ENCODE data around the gene DAPK1.
A peak's percentile ranks its signal among the peaks of the same experiment; 100 is the strongest.

The DAPK1 gene

GRCh38 chr9:87570000-87570908, 72.6 kb downstream of the DAPK1 start:
- DNase-seq = no peak

- no peak for DNase-seq
These were observed 75.1 kb downstream of the DAPK1 start for GRCh38 chr9:87572719-87573118.

GRCh38 chr9:87573841-87574342, 76.2 kb downstream of the DAPK1 start:
- no peak for DNase-seq

DNA sequence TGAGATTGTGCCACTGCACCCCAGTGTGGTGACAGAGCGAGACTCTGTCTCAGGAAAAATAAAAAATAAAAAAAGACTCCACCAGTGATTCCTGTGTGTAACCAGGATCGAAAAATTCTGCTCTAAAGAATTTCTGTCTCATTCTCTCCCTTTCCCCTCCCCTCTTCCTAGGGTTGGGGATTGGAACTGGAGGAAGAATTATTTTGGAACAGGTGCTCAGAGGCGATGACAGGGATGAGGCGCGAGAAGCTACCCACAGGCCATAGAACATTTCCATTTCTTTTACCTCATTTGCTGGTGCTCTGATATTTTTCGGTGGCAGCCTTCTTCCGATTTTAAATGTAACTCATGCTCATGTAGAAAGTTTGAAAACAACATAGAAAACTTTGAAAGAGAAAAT, 80.1 kb downstream of the DAPK1 start:
- no peak for DNase-seq

- DNase-seq = peak; percentile 40
These were observed 81.0 kb downstream of the DAPK1 start for GRCh38 chr9:87578625-87579024.

DNA sequence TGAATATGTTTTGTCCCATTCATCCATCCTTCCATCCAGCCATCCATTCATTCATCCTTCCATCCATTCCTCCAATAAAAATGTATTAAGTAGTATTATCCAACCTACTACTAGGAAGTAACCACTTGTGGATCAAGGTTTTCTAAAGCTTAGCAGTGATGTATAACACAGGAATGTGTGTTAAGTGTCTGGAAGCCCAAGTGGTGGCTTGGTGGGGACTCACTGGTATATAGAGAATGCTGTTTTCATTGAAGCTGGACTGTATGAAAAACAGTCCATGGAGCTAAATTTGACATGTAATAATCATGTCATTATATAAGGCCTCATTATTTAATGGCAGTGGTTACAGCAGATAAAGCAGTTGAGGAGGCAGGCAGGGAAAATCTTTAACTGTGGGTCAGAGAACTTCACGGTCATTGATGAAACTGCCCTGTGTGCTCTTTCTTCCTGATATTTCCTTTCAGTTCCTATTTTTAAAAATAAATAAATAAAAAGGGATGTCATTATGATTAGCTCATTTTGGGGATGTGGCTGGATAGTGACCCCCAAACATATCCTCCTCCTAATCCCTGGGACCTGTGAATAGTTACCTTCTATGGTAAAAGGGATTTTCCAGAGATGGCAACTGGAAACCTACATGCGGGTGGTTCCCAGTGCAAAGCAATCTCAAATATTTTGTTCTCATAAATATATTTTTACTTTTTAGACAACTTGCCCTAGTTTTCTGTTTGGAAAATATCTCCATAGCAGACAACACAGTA, 82.3 kb downstream of the DAPK1 start:
- DNase-seq = peak; percentile 79

DNA sequence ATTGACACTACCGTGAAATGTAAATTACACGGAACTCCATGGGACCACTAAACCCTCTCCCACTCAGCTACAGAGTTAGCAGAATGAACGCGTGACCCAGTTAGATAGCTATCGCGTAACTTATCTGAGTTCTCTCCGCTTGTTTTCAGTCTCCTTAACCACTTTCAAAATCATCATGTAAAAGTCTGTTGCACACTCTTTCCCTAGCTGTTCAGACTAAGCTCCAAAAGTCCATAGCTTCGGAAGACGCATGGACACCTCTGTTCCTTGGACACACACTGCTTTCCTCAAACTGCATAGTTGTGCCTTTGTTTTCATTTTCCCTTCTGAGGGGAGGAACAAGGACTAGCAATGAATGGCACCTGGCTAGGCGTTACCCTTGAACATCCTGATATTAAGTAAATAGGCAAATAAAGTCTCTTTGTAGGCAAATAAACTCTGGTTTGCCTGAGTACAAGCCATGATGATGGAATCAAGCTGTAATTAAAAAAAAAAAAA, 83.3 kb downstream of the DAPK1 start:
- DNase-seq = no peak

DNA sequence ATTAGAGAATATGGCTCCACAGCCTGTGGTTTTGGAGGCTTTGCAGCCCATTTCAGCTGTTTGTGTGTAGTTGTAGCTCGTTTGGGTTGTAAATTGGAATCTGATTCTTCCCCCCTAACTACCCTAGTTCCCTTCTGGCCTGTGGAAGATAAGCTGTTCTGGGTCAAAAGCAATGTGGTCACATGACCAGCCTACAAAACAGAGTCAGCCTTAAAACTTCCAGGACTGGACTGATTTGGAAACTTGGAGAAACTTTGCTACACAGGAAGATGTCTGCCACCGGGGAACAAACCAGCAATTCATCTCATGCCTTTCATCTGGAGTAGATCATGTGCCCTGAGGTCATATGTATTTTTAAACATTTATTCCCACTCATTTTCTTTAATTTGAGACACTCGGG, 83.8 kb downstream of the DAPK1 start:
- DNase-seq = peak; percentile 70

- no peak for DNase-seq
These were observed 84.4 kb downstream of the DAPK1 start for GRCh38 chr9:87581949-87582637.

- DNase-seq = no peak
These were observed 86.7 kb downstream of the DAPK1 start for GRCh38 chr9:87584326-87584725.

DNA sequence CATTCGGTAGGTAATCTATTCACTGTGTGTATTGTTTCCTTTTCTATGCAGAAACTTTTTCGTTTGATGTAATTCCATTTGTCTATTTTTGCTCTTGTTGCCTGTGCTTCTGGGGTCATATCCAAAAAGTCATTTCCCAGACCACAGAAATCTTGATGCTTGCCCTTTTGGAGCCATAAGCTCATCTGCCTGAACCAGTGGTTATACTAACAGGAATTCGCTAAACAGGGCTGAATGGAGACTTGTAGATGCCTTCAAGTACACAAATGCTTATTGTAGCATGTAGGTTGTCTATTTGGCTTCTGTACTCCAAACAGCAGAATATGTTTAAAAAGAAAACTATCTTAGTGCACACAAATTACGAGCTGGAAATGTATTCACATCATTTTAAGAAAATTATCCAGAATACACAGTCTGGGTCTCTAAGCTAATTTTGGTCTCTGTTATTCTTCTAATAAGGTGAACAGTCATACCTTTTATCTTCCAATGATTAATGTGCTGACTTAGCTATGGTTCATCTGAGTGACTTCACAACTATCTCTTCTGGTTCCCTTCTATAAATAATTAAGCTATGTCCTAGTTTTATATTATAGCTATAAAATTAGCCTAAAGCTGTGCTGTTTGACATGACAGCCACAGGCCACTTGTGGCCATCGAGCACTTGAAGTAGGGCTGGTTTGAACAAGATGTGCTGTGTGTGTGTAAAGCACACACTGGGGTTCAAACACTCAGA, 87.6 kb downstream of the DAPK1 start:
- DNase-seq = no peak

- no peak for DNase-seq
These were observed 89.2 kb downstream of the DAPK1 start for GRCh38 chr9:87586731-87587355.

GRCh38 chr9:87587356-87587745, 89.7 kb downstream of the DAPK1 start:
- DNase-seq = no peak

GRCh38 chr9:87587864-87588263, 90.2 kb downstream of the DAPK1 start:
- peak; percentile 33 for DNase-seq

- no peak for DNase-seq
These were observed 90.7 kb downstream of the DAPK1 start for GRCh38 chr9:87588339-87588738.

DNA sequence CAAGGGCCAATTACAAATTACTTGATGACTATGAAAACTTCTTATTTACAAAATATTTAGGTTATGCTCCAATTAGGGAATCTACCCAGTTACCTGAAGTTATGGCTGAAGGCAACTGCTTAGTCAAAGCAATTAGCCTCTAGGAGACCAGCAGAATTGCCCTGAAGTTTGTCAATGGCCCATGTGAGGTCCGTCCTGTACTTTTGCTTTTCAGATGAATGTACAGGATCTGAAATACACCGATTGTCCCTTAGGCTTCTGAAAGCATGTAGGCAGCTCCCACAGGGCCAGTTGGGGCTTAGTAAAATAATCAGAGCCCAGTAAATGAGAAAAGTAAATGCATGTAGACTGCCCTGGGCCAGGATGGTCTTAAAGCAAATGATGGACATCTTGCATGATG, 93.3 kb downstream of the DAPK1 start:
- DNase-seq = no peak

GRCh38 chr9:87592554-87593358, 95.1 kb downstream of the DAPK1 start:
- DNase-seq = no peak

- peak; percentile 85 for DNase-seq
These were observed 95.8 kb downstream of the DAPK1 start for GRCh38 chr9:87593359-87593980.

DNA sequence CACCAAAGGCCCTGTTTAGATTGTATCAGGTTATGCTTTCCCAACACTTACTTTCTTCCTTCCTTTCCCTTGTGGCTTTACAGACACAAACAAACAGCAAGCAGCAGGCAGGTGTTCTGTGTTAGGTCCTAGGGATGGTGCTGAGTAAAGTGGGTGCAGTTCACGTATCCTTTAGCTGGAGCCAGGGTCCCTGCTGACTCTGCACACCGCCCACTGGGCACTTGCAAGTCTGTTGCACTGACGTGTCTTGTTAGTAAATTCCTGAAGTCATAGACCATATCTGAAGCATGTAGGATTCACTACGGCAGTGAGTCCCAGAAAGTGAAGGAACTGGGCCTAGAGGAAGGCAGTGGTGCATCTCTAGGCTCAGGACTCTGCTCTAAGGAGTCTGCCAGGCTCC, 96.5 kb downstream of the DAPK1 start:
- peak; percentile 73 for DNase-seq

- no peak for DNase-seq
These were observed 97.0 kb downstream of the DAPK1 start for GRCh38 chr9:87594662-87595061.

DNA sequence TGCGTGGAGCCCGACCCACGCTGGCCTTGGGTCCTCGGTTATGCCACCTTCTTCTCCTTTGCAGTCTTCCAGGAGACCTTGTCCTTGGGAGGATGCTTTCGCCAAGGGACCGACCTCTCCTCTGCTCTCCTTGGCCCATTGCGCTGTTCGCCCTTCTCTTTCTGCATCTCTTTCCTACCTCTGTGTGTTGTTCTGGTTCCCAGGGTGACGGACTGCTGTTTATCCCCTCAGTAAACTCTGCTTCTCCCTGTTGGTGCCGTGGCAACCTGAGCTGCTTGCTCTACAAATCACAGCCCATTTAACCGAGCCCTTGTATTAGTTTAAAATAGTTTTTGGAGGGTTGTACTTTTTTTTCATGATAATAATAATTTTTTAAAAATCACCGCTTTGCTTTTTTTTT, 97.9 kb downstream of the DAPK1 start:
- DNase-seq = no peak

All from inflammatory macrophage treated with lipopolysaccharide for 4 hours (primary cell).